ENCODE measurements around the gene PARD6B. TPM values are rescaled to one million over a fixed set of nuclear protein-coding genes. Genes with fewer than 3 reads are reported as not detected.
"Not testable (repeated sequence)": the region's sequence is repeated elsewhere in the genome, so short reads cannot be mapped to it uniquely, and the experiment has no call there.

PARD6B gene
- total and polyA plus RNA-seq, 2 donors (not counting 1 experiment from before 2014, with no cell fraction given) = 0.91 to 6.0 TPM

- Histone ChIP-seq H3K36me3 (replicated peaks in 1 of 2; ENCODE audit: control extremely low read depth in 1 of 2, control insufficient read depth in 1 of 2, extremely low read depth in 1 of 2, insufficient read depth in 2 of 2, low read length in 1 of 2) (no peaks in the 10 kb centered on the region), H4K20me1 (ENCODE audit: control insufficient read depth, insufficient read depth, low read length, poor library complexity, severe bottlenecking) (no peaks in the 10 kb centered on the region), H2AFZ (ENCODE audit: insufficient read depth, low read depth, low read length, poor library complexity, severe bottlenecking) (no peak overlapping the region), H3K4me3 (ENCODE audit: control extremely low read depth in 1 of 5, extremely low read depth in 1 of 5, insufficient read depth in 1 of 5, low read depth in 2 of 5, low read length in 4 of 5) (no peak overlapping the region), H3K4me2 (replicated peaks; ENCODE audit: low read depth, low read length, poor library complexity, severe bottlenecking) (no peak overlapping the region), H3K79me2 (ENCODE audit: control insufficient read depth, insufficient read depth, low read length) (no peaks in the 10 kb centered on the region), H3K27me3 (replicated peaks in 1 of 4; ENCODE audit: control extremely low read depth in 1 of 4, control insufficient read depth in 3 of 4, insufficient read depth in 4 of 4, low read length in 3 of 4) (peaks cover 0 to 11% (median 2%) of the 10 kb centered on the region in 4 experiments), H3K27ac (ENCODE audit: low read length in 2 of 2) (no peak overlapping the region), H3K9me3 (ENCODE audit: control extremely low read depth in 1 of 3, control insufficient read depth in 2 of 3, insufficient read depth in 1 of 3, low read length in 2 of 3) (no peaks in the 10 kb centered on the region), H3K9ac (ENCODE audit: low read length) (no peak overlapping the region), H3K4me1 (ENCODE audit: control insufficient read depth in 2 of 2, insufficient read depth in 2 of 2, low read length in 2 of 2) (no peaks in the 10 kb centered on the region)
- ChIA-PET POLR2A (no interaction called here), CTCF (no interaction called here)
- no peaks in the 10 kb centered on the region for H3K4me1 Mint-ChIP-seq
- TF ChIP-seq CTCF (IDR thresholded peaks at IDR 0.05) (no peak), EZH2 (IDR thresholded peaks at IDR 0.05; ENCODE audit: borderline replicate concordance, insufficient read depth, low read depth, low read length, poor library complexity, severe bottlenecking) (no peak)
- 100% methylated on average over 4 of the region's 7 CpGs for WGBS (ENCODE audit: insufficient coverage)
- no peaks in the 10 kb centered on the region for H3K9me3 Mint-ChIP-seq (ENCODE audit: insufficient read depth)
- DNase-seq (no peak), ATAC-seq (ENCODE audit: low read depth) (no peak)
- intact Hi-C loops (cut with micrococcal nuclease) = no loop called here
- H3K27me3 Mint-ChIP-seq = peaks cover 43% of the 10 kb centered on the region
- no peak overlapping the region for H3K27ac Mint-ChIP-seq
- H3K4me3 Mint-ChIP-seq = no peak overlapping the region
Observed at GRCh38 chr20:50712771-50713656, 18.4 kb upstream of the PARD6B start.

DNA sequence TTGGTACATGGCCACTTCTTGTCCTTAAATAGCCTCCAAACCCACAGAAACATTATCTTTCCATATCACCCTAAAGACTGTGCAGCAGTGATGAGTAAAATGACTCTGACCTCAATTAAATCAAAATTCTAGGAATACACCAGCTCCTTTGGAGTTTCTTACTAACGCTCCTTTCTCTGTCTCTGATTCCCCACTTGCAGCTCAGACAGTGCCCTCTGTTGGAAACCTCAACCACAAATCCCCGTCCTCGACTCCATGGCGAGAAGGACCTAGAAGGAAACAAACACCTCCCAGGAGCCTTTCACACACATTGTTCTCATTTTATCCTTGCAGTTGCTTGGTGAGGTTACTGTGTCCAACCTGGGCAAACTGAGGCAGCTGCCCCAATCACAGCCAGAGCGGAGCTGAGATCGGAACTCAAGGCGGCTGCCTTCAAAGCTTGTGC is 17.7 kb upstream of the PARD6B start:
- Histone ChIP-seq H3K4me3 (ENCODE audit: control extremely low read depth in 1 of 5, extremely low read depth in 1 of 5, insufficient read depth in 1 of 5, low read depth in 2 of 5, low read length in 4 of 5) (no peak overlapping the region), H3K9ac (ENCODE audit: low read length) (no peak overlapping the region), H4K20me1 (ENCODE audit: control insufficient read depth, insufficient read depth, low read length, poor library complexity, severe bottlenecking) (no peaks in the 10 kb centered on the region), H3K27me3 (replicated peaks in 1 of 4; ENCODE audit: control extremely low read depth in 1 of 4, control insufficient read depth in 3 of 4, insufficient read depth in 4 of 4, low read length in 3 of 4) (peaks cover 0 to 11% (median 2%) of the 10 kb centered on the region in 4 experiments), H3K9me3 (ENCODE audit: control extremely low read depth in 1 of 3, control insufficient read depth in 2 of 3, insufficient read depth in 1 of 3, low read length in 2 of 3) (no peaks in the 10 kb centered on the region), H2AFZ (ENCODE audit: insufficient read depth, low read depth, low read length, poor library complexity, severe bottlenecking) (no peak overlapping the region), H3K4me2 (replicated peaks; ENCODE audit: low read depth, low read length, poor library complexity, severe bottlenecking) (no peak overlapping the region), H3K4me1 (ENCODE audit: control insufficient read depth in 2 of 2, insufficient read depth in 2 of 2, low read length in 2 of 2) (no peaks in the 10 kb centered on the region), H3K36me3 (replicated peaks in 1 of 2; ENCODE audit: control extremely low read depth in 1 of 2, control insufficient read depth in 1 of 2, extremely low read depth in 1 of 2, insufficient read depth in 2 of 2, low read length in 1 of 2) (no peaks in the 10 kb centered on the region), H3K27ac (ENCODE audit: low read length in 2 of 2) (no peak overlapping the region), H3K79me2 (ENCODE audit: control insufficient read depth, insufficient read depth, low read length) (no peaks in the 10 kb centered on the region)
- Mint-ChIP-seq H3K27ac (no peak overlapping the region), H3K4me3 (no peak overlapping the region), H3K4me1 (no peaks in the 10 kb centered on the region), H3K27me3 (peaks cover 49% of the 10 kb centered on the region), H3K9me3 (ENCODE audit: insufficient read depth) (no peaks in the 10 kb centered on the region)
- TF ChIP-seq CTCF (IDR thresholded peaks at IDR 0.05) (no peak), EZH2 (IDR thresholded peaks at IDR 0.05; ENCODE audit: borderline replicate concordance, insufficient read depth, low read depth, low read length, poor library complexity, severe bottlenecking) (no peak)
- no peak for DNase-seq
- intact Hi-C loops (cut with micrococcal nuclease) = no loop called here
- ChIA-PET POLR2A (no interaction called here), CTCF (interaction anchor here (0.6 kb wide), 1 partner anchor 27 kb away, joined by 3 read pairs; no protein-coding TSS in a partner anchor)
- ATAC-seq (ENCODE audit: low read depth) = no peak
- 24% methylated on average over 4 of the region's 7 CpGs for WGBS (ENCODE audit: insufficient coverage)

- WGBS (ENCODE audit: insufficient coverage) = 97% methylated on average over 8 of the region's 12 CpGs
- H3K27ac Mint-ChIP-seq; H2AFZ ChIP-seq (ENCODE audit: insufficient read depth, low read depth, low read length, poor library complexity, severe bottlenecking); H3K27ac ChIP-seq (ENCODE audit: low read length in 2 of 2); ATAC-seq (ENCODE audit: low read depth); H3K4me3 ChIP-seq (ENCODE audit: control extremely low read depth in 1 of 5, extremely low read depth in 1 of 5, insufficient read depth in 1 of 5, low read depth in 2 of 5, low read length in 4 of 5); H3K4me1 Mint-ChIP-seq; H4K20me1 ChIP-seq (ENCODE audit: control insufficient read depth, insufficient read depth, low read length, poor library complexity, severe bottlenecking); H3K4me2 ChIP-seq (replicated peaks; ENCODE audit: low read depth, low read length, poor library complexity, severe bottlenecking); H3K4me1 ChIP-seq (ENCODE audit: control insufficient read depth in 2 of 2, insufficient read depth in 2 of 2, low read length in 2 of 2); H3K4me3 Mint-ChIP-seq; H3K79me2 ChIP-seq (ENCODE audit: control insufficient read depth, insufficient read depth, low read length); DNase-seq; intact Hi-C loops (cut with micrococcal nuclease); POLR2A ChIA-PET; H3K9me3 ChIP-seq (ENCODE audit: control extremely low read depth in 1 of 3, control insufficient read depth in 2 of 3, insufficient read depth in 1 of 3, low read length in 2 of 3); H3K9ac ChIP-seq (ENCODE audit: low read length); H3K9me3 Mint-ChIP-seq (ENCODE audit: insufficient read depth); CTCF ChIA-PET; H3K36me3 ChIP-seq (replicated peaks in 1 of 2; ENCODE audit: control extremely low read depth in 1 of 2, control insufficient read depth in 1 of 2, extremely low read depth in 1 of 2, insufficient read depth in 2 of 2, low read length in 1 of 2): not testable (repeated sequence)
- peaks cover 45% of the 10 kb centered on the region for H3K27me3 Mint-ChIP-seq
- H3K27me3 ChIP-seq (replicated peaks in 1 of 4; ENCODE audit: control extremely low read depth in 1 of 4, control insufficient read depth in 3 of 4, insufficient read depth in 4 of 4, low read length in 3 of 4) = peaks cover 0 to 11% (median 2%) of the 10 kb centered on the region in 4 experiments
Observed at GRCh38 chr20:50714426-50714825, 17.0 kb upstream of the PARD6B start.
